VCaP (cell line): ENCODE data around the gene AKT1.
"Not testable (repeated sequence)": the region's sequence is repeated elsewhere in the genome, so short reads cannot be mapped to it uniquely, and the experiment has no call there.

ENCODE experiments used
- H3K27ac ChIP-seq: fragments of 450-650 bp; 2 replicates; pipeline ENCODE4 v1.5.1; 2017
- CTCF ChIP-seq: fragments of 450-650 bp; conservative IDR thresholded peaks from 2 replicates; pipeline ENCODE4 v1.5.1; 2017; ENCODE audit warnings: mild to moderate bottlenecking, moderate library complexity

Gene AKT1

GRCh38 chr14:104794993-104795780 is at the start of gene AKT1:
Gene AKT1 (minus strand): TSS chr14:104795748. CDS start chr14:104792643, 3,105 bp downstream.
- peak within 1 kb of the TSS; percentile 89 for H3K27ac ChIP-seq

GRCh38 chr14:104845033-104845666 is 49.6 kb upstream of the AKT1 start:
- no peak for TF ChIP-seq CTCF
- H3K27ac ChIP-seq: no peak overlapping the region

More at GRCh38 chr14:104794993-104795780, at the start of gene AKT1:
- no peak for TF ChIP-seq CTCF

DNA sequence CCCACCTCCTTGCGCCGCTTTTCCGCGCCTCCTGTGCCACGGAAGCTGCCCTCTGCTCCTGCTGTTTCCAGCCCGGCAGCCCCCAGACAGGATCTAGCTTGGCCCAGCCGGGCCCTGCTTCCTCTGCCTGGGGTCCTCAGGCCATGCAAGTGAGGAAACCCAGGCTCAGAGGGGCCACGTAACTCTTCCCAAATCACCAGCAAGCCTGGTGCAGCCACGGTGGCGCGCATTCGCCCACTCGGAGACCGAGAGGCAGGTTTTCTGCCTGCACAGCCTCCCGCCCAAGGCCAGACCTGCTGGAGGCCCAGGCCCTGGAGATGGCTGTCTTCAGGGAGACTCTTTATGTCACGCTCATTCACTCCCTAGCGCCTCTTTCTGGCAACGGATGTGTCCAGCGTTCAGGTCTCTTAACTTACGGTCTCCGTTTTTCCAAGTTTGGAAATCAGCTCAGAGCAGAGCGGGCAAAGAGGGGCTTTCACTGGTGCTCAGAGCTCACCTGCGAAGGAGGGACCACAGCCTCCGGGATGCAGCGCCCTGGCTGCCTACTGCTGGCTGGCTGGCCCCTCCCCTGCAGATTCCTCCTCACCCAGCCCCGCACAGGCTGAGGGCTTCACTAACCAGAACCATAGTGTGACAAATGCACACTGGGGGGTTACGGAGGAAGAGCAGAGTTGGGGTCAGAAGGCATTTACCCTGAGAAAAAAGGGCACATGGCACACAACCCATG is 48.9 kb upstream of the AKT1 start:
- H3K27ac ChIP-seq: peak overlapping the region; percentile 32; the same call in 1 of the 2 replicates
- TF ChIP-seq CTCF: no peak; the same call in 1 of the 2 replicates

DNA sequence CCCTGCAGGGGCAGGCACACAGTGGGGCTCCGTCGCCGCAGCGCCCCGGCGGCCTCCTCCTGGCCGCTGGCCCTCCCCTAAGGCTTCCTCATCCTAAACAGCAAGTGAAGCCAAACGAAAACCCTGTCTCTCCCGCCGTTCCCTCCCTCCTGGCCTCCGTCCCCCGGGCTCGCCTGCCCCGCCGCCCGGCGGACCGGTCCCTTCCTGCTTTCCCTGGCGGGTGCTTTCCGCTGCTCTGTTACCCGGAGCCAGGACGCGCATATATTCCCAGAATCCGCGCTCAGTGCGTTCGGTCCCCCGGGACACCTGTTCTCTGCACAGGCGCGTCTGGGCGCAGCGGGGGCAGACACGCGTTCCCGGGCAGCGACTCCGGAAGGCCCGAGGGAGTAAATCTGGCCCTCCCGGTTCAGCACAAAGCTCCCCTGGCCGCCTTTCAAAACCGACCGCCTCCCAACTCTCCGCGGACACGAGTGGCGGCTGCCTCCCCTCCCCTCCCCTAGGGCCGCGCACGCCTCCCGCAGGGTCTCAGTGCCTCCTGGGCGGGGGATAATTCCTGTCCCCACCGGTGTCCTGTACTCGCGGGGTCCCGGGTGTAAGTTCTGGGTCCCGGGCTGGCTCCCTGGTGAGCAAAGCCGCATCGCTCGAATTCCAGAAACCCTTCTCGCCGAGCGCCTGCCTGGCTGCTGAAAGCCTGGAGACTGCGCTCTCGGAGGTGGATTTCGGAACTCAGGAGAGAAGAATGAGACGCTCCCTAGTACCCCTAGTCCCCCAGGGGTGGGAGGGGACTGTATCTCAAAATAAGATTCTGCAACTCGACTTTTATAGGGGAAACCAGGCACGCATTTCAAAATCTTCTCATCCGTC is 48.1 kb upstream of the AKT1 start:
- TF ChIP-seq CTCF: no peak
- H3K27ac ChIP-seq: peak overlapping the region; percentile 32; the same call in 1 of the 2 replicates

GRCh38 chr14:104843006-104843405 is 47.5 kb upstream of the AKT1 start:
- TF ChIP-seq CTCF: no peak
- H3K27ac ChIP-seq: peak overlapping the region; percentile 32; the same call in 1 of the 2 replicates

- H3K27ac ChIP-seq: no peak overlapping the region
- TF ChIP-seq CTCF: no peak
These were observed 46.2 kb upstream of the AKT1 start for GRCh38 chr14:104841730-104842129.

DNA sequence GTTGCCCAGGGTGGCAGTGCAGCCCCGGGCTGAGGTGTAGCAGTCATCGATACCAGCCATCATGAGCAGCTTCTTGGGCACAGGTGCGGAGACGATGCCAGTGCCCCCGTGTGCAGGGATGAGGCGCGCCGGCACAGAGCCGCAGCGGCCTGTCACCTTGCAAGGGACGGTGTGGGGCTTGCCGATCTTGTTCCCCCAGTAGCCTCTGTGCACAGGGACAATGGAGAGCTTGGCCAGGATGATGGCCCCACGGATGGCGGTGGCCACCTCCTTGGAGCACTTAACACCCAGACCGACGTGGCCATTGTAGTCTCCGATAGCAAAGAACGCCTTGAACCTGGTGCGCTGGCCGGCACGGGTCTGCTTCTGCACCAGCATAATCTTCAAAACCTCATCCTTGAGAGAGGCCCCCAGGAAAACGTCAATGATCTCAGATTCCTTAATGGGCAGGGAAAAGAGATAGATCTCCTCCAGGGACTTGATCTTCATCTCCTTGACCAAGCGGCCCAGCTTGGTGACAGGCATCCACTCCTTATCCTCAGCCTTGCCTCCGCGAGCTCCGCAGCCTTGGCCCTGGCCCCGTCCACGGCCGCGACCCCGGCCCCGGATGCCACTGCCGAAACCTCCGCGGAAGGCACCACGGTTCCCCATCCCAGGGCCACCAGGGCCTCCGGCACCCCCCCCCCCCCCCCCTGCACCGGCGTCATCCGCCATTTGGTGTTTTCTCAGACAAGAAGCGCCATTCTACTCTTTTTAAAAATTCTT is 40.8 kb upstream of the AKT1 start:
- not testable (repeated sequence) for H3K27ac ChIP-seq
